Measurements from ENCODE around the gene TIMM21. TPM values are rescaled to one million over a fixed set of nuclear protein-coding genes. Genes with fewer than 3 reads are reported as not detected.

The TIMM21 gene
- total RNA-seq, 4 donors from 2014 or later: 16.9 to 28.9 (median 23.2) TPM

- intact Hi-C loops (cut with DNase I; ENCODE audit: low total_unique reads): loop anchor here (5.0 kb wide), 1 partner anchor 146 kb away; no protein-coding TSS in a partner anchor
- WGBS, 2 donors: 5 to 8% methylated on average over 9 of the region's 9 CpGs
- DNase-seq (ENCODE audit: low spot score in 2 of 2): peak in 1 of 2 donors; percentile 29
- H3K4me3 ChIP-seq (ENCODE audit: low read depth, poor library complexity, severe bottlenecking): no peak overlapping the region
- no peak for TF ChIP-seq POLR2A (IDR thresholded peaks at IDR 0.05)
- peak in 1 of 3 donors; percentile 52 for TF ChIP-seq CTCF (IDR thresholded peaks at IDR 0.05)
These were observed 48.1 kb downstream of the TIMM21 start for GRCh38 chr18:74196220-74197119.

- DNase-seq (ENCODE audit: low spot score in 2 of 2): no peak
- 75 to 77% methylated on average over 9 to 11 of the region's 11 CpGs for WGBS, 2 donors
- no peak overlapping the region for H3K4me3 ChIP-seq (ENCODE audit: low read depth, poor library complexity, severe bottlenecking)
- intact Hi-C loops (cut with DNase I; ENCODE audit: low total_unique reads): loop anchor here (5.0 kb wide), 1 partner anchor 144 kb away; no protein-coding TSS in a partner anchor
- TF ChIP-seq CTCF (IDR thresholded peaks at IDR 0.05) (no peak), POLR2A (IDR thresholded peaks at IDR 0.05) (no peak)
These were observed 49.5 kb downstream of the TIMM21 start for GRCh38 chr18:74197705-74198341.

GRCh38 chr18:74198453-74198852, 50.1 kb downstream of the TIMM21 start:
- no peak for TF ChIP-seq POLR2A (IDR thresholded peaks at IDR 0.05)
- no peak for TF ChIP-seq CTCF (IDR thresholded peaks at IDR 0.05)
- no peak overlapping the region for H3K4me3 ChIP-seq (ENCODE audit: low read depth, poor library complexity, severe bottlenecking)
- intact Hi-C loops (cut with DNase I; ENCODE audit: low total_unique reads): loop anchor here (5.0 kb wide), 1 partner anchor 144 kb away; no protein-coding TSS in a partner anchor
- 74 to 78% methylated on average over 2 to 3 of the region's 3 CpGs for WGBS, 2 donors
- DNase-seq (ENCODE audit: low spot score in 2 of 2): no peak

DNA sequence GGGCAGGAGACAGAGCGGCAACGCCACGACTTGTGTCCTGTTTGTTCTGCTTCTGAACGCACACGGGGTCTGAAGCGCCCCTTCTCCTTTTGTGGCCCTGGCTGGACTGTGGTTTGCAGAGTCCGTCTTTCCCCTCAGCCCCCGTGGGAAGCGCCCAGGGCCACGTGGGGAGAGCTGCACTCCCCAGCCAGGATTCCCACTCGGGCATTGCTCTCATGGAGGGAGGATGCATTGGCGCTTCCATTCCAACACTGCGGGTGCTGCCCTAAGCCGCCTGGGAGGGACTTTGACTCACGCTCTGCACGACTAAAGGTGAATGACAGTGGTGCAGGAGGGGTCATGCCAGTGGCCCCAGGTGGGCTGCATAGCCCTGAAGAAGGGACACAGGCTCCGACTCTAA, 52.5 kb downstream of the TIMM21 start:
- 75 to 78% methylated on average over 12 to 17 of the region's 17 CpGs for WGBS, 2 donors

DNA sequence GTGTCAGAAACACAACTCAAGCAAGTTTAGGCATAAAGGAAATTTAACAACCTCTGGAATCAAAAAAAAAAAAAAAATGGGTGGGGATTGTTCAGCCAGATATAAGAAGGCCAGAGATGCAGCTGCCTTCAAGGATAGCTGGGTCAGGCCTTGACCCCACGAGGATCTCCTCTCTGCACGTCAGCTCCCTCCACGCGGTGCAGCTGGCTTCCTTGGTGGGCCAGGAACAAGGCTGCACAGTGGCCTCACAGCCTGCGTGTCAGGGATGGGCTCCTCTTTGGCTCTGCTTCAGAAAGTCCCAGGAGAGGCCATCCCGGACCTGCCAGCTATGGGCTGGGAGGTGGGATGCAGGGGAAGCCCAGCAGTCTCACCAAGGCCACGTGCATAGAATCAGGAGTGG, 55.5 kb downstream of the TIMM21 start:
- WGBS, 2 donors: 45 to 52% methylated on average over 7 of the region's 7 CpGs
- TF ChIP-seq POLR2A (IDR thresholded peaks at IDR 0.05): no peak
- TF ChIP-seq CTCF (IDR thresholded peaks at IDR 0.05): no peak
- no peak for DNase-seq (ENCODE audit: low spot score in 2 of 2)
- intact Hi-C loops (cut with DNase I; ENCODE audit: low total_unique reads): no loop called here
- H3K4me3 ChIP-seq (ENCODE audit: low read depth, poor library complexity, severe bottlenecking): no peak overlapping the region

More for the DNA sequence above, 52.5 kb downstream of the TIMM21 start:
- intact Hi-C loops (cut with DNase I; ENCODE audit: low total_unique reads): no loop called here
- no peak for TF ChIP-seq POLR2A (IDR thresholded peaks at IDR 0.05)
- no peak for TF ChIP-seq CTCF (IDR thresholded peaks at IDR 0.05)
- DNase-seq (ENCODE audit: low spot score in 2 of 2): no peak
- no peak overlapping the region for H3K4me3 ChIP-seq (ENCODE audit: low read depth, poor library complexity, severe bottlenecking)

Data from lower leg skin (tissue), 4 donors.